ENCODE measurements around the gene BAZ1B.
"Not testable (repeated sequence)": the region's sequence is repeated elsewhere in the genome, so short reads cannot be mapped to it uniquely, and the experiment has no call there.

DNA sequence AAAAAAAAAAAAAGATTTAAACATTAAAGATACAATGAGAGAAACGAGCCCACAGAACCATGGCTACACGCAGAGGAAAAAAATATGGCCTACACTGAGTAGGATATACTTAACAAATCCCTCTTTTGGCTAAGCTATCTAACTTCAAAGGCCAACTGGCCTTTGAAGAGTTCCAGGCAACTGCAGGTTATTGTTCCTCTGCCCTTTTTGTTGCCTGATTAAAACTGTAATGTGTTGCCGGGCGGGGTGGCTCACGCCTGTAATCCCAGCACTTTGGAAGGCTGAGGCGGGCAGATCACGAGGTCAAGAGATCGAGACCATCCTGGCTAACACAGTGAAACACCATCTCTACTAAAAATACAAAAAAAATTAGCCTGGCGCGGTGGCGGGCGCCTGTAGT, 40.6 kb downstream of the BAZ1B start:
- not testable (repeated sequence) for TF ChIP-seq CTCF, EZH2phosphoT487, EZH2 (IDR thresholded peaks at IDR 0.05)

Data from neural progenitor cell (in vitro differentiated cells).